ENCODE data around the gene TXNDC8.

TXNDC8 gene

DNA sequence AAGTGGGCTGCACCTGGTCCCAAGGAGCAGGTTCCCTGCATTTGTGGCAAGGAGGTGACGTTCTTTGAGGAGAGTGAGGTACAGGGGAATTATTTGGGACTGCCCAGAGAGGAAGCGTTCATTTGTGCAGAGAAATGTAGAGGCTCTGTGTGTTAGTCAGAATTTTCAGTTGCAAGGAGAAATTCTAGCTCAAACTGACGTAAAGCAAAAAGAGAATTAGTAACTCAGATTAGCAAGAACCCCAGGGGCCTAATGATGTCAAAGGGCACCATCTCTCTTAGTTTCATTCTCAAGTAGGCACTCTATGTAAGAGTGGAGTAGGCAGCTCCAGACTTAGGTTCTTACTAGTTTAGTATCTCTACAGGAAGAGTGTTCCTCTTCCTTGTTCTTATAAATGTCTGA, 79.0 kb downstream of the TXNDC8 start:
- peak overlapping the region; percentile 99 for H3K9ac ChIP-seq (ENCODE audit: low read length)
- peak overlapping the region; percentile 97 for H3K27ac ChIP-seq (ENCODE audit: low read length)
- no peaks in the 10 kb centered on the region for H3K9me3 ChIP-seq (ENCODE audit: insufficient read depth, low read length)
- peak overlapping the region; percentile 100 for H3K4me2 ChIP-seq (ENCODE audit: low read length)
- H3K36me3 ChIP-seq (replicated peaks; ENCODE audit: low read depth, low read length): peaks cover 12% of the 10 kb centered on the region
- no peak for TF ChIP-seq EZH2phosphoT487 (IDR thresholded peaks at IDR 0.05; ENCODE audit: low read depth)
- TF ChIP-seq, protein P1, sequence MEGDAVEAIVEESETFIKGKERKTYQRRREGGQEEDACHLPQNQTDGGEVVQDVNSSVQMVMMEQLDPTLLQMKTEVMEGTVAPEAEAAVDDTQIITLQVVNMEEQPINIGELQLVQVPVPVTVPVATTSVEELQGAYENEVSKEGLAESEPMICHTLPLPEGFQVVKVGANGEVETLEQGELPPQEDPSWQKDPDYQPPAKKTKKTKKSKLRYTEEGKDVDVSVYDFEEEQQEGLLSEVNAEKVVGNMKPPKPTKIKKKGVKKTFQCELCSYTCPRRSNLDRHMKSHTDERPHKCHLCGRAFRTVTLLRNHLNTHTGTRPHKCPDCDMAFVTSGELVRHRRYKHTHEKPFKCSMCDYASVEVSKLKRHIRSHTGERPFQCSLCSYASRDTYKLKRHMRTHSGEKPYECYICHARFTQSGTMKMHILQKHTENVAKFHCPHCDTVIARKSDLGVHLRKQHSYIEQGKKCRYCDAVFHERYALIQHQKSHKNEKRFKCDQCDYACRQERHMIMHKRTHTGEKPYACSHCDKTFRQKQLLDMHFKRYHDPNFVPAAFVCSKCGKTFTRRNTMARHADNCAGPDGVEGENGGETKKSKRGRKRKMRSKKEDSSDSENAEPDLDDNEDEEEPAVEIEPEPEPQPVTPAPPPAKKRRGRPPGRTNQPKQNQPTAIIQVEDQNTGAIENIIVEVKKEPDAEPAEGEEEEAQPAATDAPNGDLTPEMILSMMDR (IDR thresholded peaks at IDR 0.05; ENCODE audit: low read depth, low read length): no peak
- H2AFZ ChIP-seq (ENCODE audit: low read depth, low read length): 0 out of 2 replicates have a peak overlapping the region, but pooled peaks have one; percentile 2
- no peaks in the 10 kb centered on the region for H3K27me3 ChIP-seq (ENCODE audit: low read depth, low read length)
- H4K20me1 ChIP-seq (ENCODE audit: insufficient read depth, low read length): peaks cover 17% of the 10 kb centered on the region
- H3K4me1 ChIP-seq (ENCODE audit: low read length): peaks cover 43% of the 10 kb centered on the region
- peak overlapping the region; percentile 96 for H3K4me3 ChIP-seq (ENCODE audit: low read length)
- peaks cover 40% of the 10 kb centered on the region for H3K79me2 ChIP-seq (ENCODE audit: low read length)

DNA sequence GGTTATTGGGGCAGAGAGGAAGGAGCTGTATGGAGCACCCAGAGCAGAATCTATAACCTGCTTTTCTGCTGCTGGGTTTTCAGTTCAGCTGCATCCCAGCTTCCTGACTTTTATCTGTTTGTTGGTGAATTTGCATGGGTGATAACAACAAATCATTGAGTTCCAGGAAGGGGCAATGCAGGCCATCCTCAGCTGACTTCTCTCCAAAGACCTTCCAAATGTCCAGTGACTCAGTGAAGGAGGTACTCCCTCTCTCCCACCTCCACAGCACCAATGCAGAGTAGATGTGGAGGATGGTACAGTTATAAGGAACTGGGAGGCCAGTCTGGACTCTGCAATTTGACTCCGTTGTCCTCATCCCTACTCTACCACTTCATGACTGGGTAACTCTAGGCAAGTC, 79.7 kb downstream of the TXNDC8 start:
- Histone ChIP-seq H3K36me3 (replicated peaks; ENCODE audit: low read depth, low read length) (peaks cover 14% of the 10 kb centered on the region), H3K9me3 (ENCODE audit: insufficient read depth, low read length) (no peaks in the 10 kb centered on the region), H3K27me3 (ENCODE audit: low read depth, low read length) (no peaks in the 10 kb centered on the region), H3K4me2 (ENCODE audit: low read length) (peak overlapping the region; percentile 100), H2AFZ (ENCODE audit: low read depth, low read length) (no peak overlapping the region), H3K27ac (ENCODE audit: low read length) (peak overlapping the region; percentile 97), H3K9ac (ENCODE audit: low read length) (peak overlapping the region; percentile 99), H3K4me1 (ENCODE audit: low read length) (peaks cover 49% of the 10 kb centered on the region), H3K4me3 (ENCODE audit: low read length) (peak overlapping the region; percentile 96), H4K20me1 (ENCODE audit: insufficient read depth, low read length) (peaks cover 25% of the 10 kb centered on the region), H3K79me2 (ENCODE audit: low read length) (peaks cover 47% of the 10 kb centered on the region)
- TF ChIP-seq, protein P1 (IDR thresholded peaks at IDR 0.05; ENCODE audit: low read depth, low read length): no peak
- no peak for TF ChIP-seq EZH2phosphoT487 (IDR thresholded peaks at IDR 0.05; ENCODE audit: low read depth)

DNA sequence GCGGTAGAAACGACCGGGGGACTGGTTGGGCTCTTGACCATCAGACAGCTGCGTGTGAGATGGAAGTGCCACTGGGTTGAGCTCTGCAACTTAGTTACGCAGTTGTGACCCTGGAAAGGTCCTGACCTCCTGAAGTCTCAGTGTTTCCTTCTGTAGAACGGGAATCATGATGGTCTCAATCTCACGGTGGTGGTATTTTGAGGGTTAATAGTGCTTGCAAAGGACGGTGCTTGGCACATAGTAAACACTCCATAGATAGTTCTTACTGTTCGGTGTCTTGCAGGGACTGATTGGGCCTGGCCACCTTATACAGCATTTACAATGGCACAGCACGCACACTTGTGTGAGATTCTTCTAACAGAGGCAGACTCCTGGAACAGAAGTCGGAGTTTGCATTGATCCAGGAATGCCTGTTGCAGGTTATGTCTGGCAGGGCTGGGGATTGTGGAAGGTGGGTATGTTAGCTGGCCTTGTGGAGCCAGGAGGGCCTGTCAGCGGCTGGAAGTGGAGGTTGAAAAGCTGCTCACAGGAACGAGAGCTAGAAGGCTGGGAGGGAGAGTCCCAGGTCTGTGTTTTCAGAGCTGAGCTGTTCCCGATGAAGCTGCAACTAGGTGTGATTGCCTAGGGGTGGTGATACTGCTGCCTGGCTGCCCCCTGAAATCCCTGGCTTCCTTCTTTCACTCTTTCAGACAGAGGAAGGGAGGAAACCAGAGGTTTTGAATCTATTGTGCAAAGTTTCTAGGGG, 80.4 kb downstream of the TXNDC8 start:
- TF ChIP-seq, protein P1 (IDR thresholded peaks at IDR 0.05; ENCODE audit: low read depth, low read length): no peak
- TF ChIP-seq EZH2phosphoT487 (IDR thresholded peaks at IDR 0.05; ENCODE audit: low read depth): no peak
- peak overlapping the region; percentile 97 for H3K27ac ChIP-seq (ENCODE audit: low read length)
- H3K4me3 ChIP-seq (ENCODE audit: low read length): peak overlapping the region; percentile 96
- peaks cover 32% of the 10 kb centered on the region for H4K20me1 ChIP-seq (ENCODE audit: insufficient read depth, low read length)
- peak overlapping the region; percentile 99 for H3K9ac ChIP-seq (ENCODE audit: low read length)
- H3K27me3 ChIP-seq (ENCODE audit: low read depth, low read length): no peaks in the 10 kb centered on the region
- peaks cover 14% of the 10 kb centered on the region for H3K36me3 ChIP-seq (replicated peaks; ENCODE audit: low read depth, low read length)
- H3K79me2 ChIP-seq (ENCODE audit: low read length): peaks cover 54% of the 10 kb centered on the region
- H3K9me3 ChIP-seq (ENCODE audit: insufficient read depth, low read length): no peaks in the 10 kb centered on the region
- H3K4me1 ChIP-seq (ENCODE audit: low read length): peaks cover 49% of the 10 kb centered on the region
- peak overlapping the region; percentile 100 for H3K4me2 ChIP-seq (ENCODE audit: low read length)
- no peak overlapping the region for H2AFZ ChIP-seq (ENCODE audit: low read depth, low read length)

DNA sequence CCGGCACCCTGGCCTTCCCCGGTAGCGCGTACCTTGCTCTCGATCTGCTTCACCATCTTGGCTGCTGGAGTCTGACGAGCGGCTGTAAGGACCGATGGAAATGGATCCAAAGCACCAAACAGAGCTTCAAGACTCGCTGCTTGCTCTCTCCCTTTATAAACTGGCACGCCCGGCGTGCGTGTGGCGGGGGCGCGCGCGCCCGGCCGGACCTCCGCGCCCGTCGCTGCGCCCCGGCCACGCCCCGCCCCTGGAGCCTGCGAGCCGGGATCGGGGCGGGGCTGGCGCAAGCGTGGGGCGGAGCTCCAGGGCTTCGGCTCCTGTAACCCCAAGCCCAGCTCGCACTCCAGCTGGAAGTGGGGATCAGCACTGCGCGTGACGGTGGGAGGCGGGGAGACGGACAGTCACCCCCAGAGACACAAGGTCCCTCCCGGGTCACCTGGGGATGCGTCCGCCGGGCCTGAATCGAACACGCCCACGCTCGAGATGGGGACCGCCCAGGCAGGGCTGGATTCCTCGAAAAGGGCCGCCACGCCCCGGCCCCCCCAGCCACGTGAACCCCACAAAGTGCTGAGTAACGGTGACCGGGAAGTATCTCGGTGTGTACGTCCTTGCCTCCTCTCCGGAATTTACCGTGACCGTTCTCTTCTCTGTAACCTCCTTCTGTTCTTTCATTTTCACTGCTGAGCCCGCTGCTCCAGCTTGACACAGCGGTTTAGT, 81.1 kb downstream of the TXNDC8 start, which contains the start of gene TXN:
Gene TXN, minus strand, starts transcription at position 128 of the 717 bp plus-strand sequence. Its CDS starts 72 bp downstream, at position 56.
- Histone ChIP-seq H2AFZ (ENCODE audit: low read depth, low read length) (peak within 1 kb of the TSS; percentile 17; the same call in 1 of the 2 replicates), H4K20me1 (ENCODE audit: insufficient read depth, low read length) (peaks cover 39% of the 10 kb centered on the region), H3K4me2 (ENCODE audit: low read length) (peak within 1 kb of the TSS; percentile 100), H3K27ac (ENCODE audit: low read length) (peak within 1 kb of the TSS; percentile 97), H3K36me3 (replicated peaks; ENCODE audit: low read depth, low read length) (peaks cover 14% of the 10 kb centered on the region), H3K9ac (ENCODE audit: low read length) (peak within 1 kb of the TSS; percentile 99), H3K9me3 (ENCODE audit: insufficient read depth, low read length) (no peaks in the 10 kb centered on the region), H3K27me3 (ENCODE audit: low read depth, low read length) (no peaks in the 10 kb centered on the region), H3K4me1 (ENCODE audit: low read length) (peaks cover 49% of the 10 kb centered on the region), H3K79me2 (ENCODE audit: low read length) (peaks cover 61% of the 10 kb centered on the region), H3K4me3 (ENCODE audit: low read length) (peak within 1 kb of the TSS; percentile 96)
- TF ChIP-seq, protein P1 (IDR thresholded peaks at IDR 0.05; ENCODE audit: low read depth, low read length): no peak
- TF ChIP-seq EZH2phosphoT487 (IDR thresholded peaks at IDR 0.05; ENCODE audit: low read depth): no peak
